Suprapubic skin (tissue), 3 donors: ENCODE measurements around the gene CELA2A.

Source experiments
- CTCF ChIP-seq, 2 donors: fragments of 200-600 bp in 1 of 2; fragments of 450-650 bp in 1 of 2; sonication (generic) in 1 of 2; IDR thresholded peaks; one replicate each; pipeline ENCODE4 v1.5.1; 2016 to 2019; ENCODE audit warnings: antibody characterized with exemption in 2 of 2, mild to moderate bottlenecking in 1 of 2, moderate library complexity in 1 of 2
- POLR2AphosphoS5 ChIP-seq, 3 donors: sonication (generic); formaldehyde crosslinking; IDR thresholded peaks; one replicate each; pipeline ENCODE4 v1.6.1; 2017; ENCODE audit warnings: antibody characterized with exemption in 3 of 3

GRCh38 chr1:15492596-15492995 lies 36.1 kb downstream of the CELA2A start:
- TF ChIP-seq CTCF (IDR thresholded peaks at IDR 0.05) (no peak), POLR2AphosphoS5 (IDR thresholded peaks at IDR 0.05) (no peak)
